ENCODE measurements around the gene LRP1B. TPM values are rescaled to one million over a fixed set of nuclear protein-coding genes. Genes with fewer than 3 reads are reported as not detected.

Gene LRP1B
- total RNA-seq, 4 donors from 2014 or later: 3.3 to 11.1 (median 4.6) TPM

DNA sequence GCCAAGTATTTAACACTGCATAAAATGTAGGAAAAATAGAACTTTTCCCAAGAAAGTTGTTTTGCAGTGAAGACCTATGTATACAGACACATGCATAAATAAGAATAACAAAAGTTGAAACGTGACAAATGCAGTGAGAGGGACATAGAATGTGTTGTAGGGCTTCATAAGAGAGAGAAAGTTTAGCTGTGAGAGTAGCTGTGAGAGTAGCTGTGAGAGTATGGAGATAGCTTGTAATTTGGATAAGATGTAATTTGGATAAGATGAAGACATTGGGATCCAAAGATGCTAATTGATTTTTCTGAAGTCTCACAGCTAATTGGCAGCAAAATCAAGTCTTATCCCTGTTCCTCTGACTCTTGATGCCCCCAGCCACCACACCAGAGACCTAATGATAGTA lies 170.9 kb downstream of the LRP1B start:
- no peaks in the 10 kb centered on the region for H3K27me3 ChIP-seq
- DNase-seq (no peak), ATAC-seq (no peak)
- H3K4me1 ChIP-seq: no peaks in the 10 kb centered on the region
- TF ChIP-seq, protein P1, sequence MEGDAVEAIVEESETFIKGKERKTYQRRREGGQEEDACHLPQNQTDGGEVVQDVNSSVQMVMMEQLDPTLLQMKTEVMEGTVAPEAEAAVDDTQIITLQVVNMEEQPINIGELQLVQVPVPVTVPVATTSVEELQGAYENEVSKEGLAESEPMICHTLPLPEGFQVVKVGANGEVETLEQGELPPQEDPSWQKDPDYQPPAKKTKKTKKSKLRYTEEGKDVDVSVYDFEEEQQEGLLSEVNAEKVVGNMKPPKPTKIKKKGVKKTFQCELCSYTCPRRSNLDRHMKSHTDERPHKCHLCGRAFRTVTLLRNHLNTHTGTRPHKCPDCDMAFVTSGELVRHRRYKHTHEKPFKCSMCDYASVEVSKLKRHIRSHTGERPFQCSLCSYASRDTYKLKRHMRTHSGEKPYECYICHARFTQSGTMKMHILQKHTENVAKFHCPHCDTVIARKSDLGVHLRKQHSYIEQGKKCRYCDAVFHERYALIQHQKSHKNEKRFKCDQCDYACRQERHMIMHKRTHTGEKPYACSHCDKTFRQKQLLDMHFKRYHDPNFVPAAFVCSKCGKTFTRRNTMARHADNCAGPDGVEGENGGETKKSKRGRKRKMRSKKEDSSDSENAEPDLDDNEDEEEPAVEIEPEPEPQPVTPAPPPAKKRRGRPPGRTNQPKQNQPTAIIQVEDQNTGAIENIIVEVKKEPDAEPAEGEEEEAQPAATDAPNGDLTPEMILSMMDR (IDR thresholded peaks at IDR 0.05 in 4 of 5, conservative IDR thresholded peaks at IDR 0.05 in 1 of 5): no peak
- TF ChIP-seq POLR2A (IDR thresholded peaks at IDR 0.05): no peak
- no peak overlapping the region for H3K27ac ChIP-seq
- no peaks in the 10 kb centered on the region for H3K36me3 ChIP-seq
- H3K9me3 ChIP-seq: no peaks in the 10 kb centered on the region
- intact Hi-C loops (cut with DNase I; ENCODE audit: low total_unique reads) (no loop called here), in situ Hi-C loops (cut with MboI; ENCODE audit: low sequenced_read_pairs in 4 of 4) (no loop called here)
- H3K4me3 ChIP-seq: no peak overlapping the region

DNA sequence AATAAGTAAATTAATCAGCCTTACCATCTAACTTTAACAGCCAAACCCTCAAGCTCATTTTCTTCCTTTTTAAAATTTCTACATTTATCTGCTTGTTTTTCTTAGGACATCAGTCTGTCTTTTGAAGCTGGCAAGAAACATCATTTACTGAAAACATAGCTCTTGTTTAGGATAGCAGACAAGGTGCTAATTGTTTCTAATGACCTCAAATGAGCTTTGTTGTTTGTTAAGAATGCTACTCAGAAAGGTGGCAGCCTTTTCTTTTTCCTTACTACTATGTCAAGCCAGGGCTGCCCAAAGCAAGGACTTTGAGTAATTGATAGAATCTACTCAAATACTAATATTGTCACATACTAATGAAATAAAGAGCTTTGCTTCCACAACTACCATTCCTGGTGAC lies 171.8 kb downstream of the LRP1B start:
- TF ChIP-seq POLR2A (IDR thresholded peaks at IDR 0.05): no peak
- TF ChIP-seq, protein P1 (IDR thresholded peaks at IDR 0.05 in 4 of 5, conservative IDR thresholded peaks at IDR 0.05 in 1 of 5): no peak
- Histone ChIP-seq H3K4me1 (no peaks in the 10 kb centered on the region), H3K27me3 (no peaks in the 10 kb centered on the region), H3K9me3 (no peaks in the 10 kb centered on the region), H3K27ac (no peak overlapping the region), H3K4me3 (no peak overlapping the region), H3K36me3 (no peaks in the 10 kb centered on the region)
- ATAC-seq: no peak
- no peak for DNase-seq
- intact Hi-C loops (cut with DNase I; ENCODE audit: low total_unique reads): no loop called here
- in situ Hi-C loops (cut with MboI; ENCODE audit: low sequenced_read_pairs in 4 of 4): no loop called here

DNA sequence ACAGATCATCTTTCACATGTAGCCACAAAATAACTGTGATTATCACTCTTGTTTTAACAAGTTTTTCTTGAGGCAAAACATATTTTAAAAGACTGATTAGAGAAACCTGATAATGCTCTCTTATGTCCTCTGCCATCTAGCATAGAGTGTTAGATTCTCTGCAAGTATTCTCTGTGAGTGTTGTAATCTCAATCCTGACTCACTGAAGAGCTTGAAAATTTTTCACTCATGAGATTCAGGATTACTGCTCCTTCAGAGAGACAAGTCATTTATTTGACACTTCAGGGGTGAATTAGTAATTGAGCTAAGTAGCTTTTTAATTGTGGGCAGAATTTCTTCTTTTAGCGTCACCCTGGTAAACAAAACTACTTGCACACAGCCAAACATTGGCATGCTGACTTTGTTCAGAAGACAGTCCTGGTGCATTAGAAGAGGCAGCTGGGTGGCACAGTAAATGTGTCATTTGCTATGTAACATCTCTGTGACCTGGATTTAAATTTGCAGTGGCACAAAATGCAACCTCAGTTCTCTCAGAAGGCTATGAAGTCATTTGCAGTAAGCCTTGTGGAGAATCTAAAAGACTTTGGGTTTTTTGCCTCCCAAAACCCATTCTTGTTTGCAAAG lies 172.9 kb downstream of the LRP1B start:
- H3K36me3 ChIP-seq: no peaks in the 10 kb centered on the region
- H3K27me3 ChIP-seq: no peaks in the 10 kb centered on the region
- H3K27ac ChIP-seq: no peak overlapping the region
- TF ChIP-seq POLR2A (IDR thresholded peaks at IDR 0.05): no peak
- TF ChIP-seq, protein P1 (IDR thresholded peaks at IDR 0.05 in 4 of 5, conservative IDR thresholded peaks at IDR 0.05 in 1 of 5): no peak
- intact Hi-C loops (cut with DNase I; ENCODE audit: low total_unique reads) (no loop called here), in situ Hi-C loops (cut with MboI; ENCODE audit: low sequenced_read_pairs in 4 of 4) (no loop called here)
- H3K4me3 ChIP-seq: no peak overlapping the region
- no peaks in the 10 kb centered on the region for H3K4me1 ChIP-seq
- ATAC-seq (no peak), DNase-seq (no peak)
- H3K9me3 ChIP-seq: no peaks in the 10 kb centered on the region

GRCh38 chr2:141957321-141957720 lies 173.5 kb downstream of the LRP1B start:
- H3K4me3 ChIP-seq: no peak overlapping the region
- DNase-seq (no peak), ATAC-seq (no peak)
- no peak for TF ChIP-seq POLR2A (IDR thresholded peaks at IDR 0.05)
- TF ChIP-seq, protein P1 (IDR thresholded peaks at IDR 0.05 in 4 of 5, conservative IDR thresholded peaks at IDR 0.05 in 1 of 5): no peak
- no peaks in the 10 kb centered on the region for H3K9me3 ChIP-seq
- in situ Hi-C loops (cut with MboI; ENCODE audit: low sequenced_read_pairs in 4 of 4): no loop called here
- intact Hi-C loops (cut with DNase I; ENCODE audit: low total_unique reads): no loop called here
- H3K4me1 ChIP-seq: no peaks in the 10 kb centered on the region
- H3K27ac ChIP-seq: no peak overlapping the region
- no peaks in the 10 kb centered on the region for H3K36me3 ChIP-seq
- H3K27me3 ChIP-seq: no peaks in the 10 kb centered on the region
